Measurements from ENCODE around the gene SLC9B1. TPM values are rescaled to one million over a fixed set of nuclear protein-coding genes. Genes with fewer than 3 reads are reported as not detected.
"Not testable (repeated sequence)": the region's sequence is repeated elsewhere in the genome, so short reads cannot be mapped to it uniquely, and the experiment has no call there.

Gene SLC9B1
- polyA plus RNA-seq, 3 donors, result 2.8 to 4.8 (median 4.1) TPM

- DNase-seq (ENCODE audit: low read depth in 3 of 3, low spot score in 2 of 3), result no peak
Measured at GRCh38 chr4:103011378-103012025, 8.0 kb downstream of the SLC9B1 start.

GRCh38 chr4:103010804-103011203 lies 8.7 kb downstream of the SLC9B1 start:
- DNase-seq (ENCODE audit: low read depth in 3 of 3, low spot score in 2 of 3), result no peak

- peak in 2 of 3 donors; percentile 51 to 54 for DNase-seq (ENCODE audit: low read depth in 3 of 3, low spot score in 2 of 3)
Measured at GRCh38 chr4:103008875-103009729, 10.4 kb downstream of the SLC9B1 start.

- no peak for DNase-seq (ENCODE audit: low read depth in 3 of 3, low spot score in 2 of 3)
Measured at GRCh38 chr4:103002551-103002950, 17.0 kb downstream of the SLC9B1 start.

GRCh38 chr4:102994803-102995202 lies 24.7 kb downstream of the SLC9B1 start:
- DNase-seq (ENCODE audit: low read depth in 3 of 3, low spot score in 2 of 3), result no peak

- DNase-seq (ENCODE audit: low read depth in 3 of 3, low spot score in 2 of 3), result not testable (repeated sequence)
Measured at GRCh38 chr4:102993985-102994384, 25.5 kb downstream of the SLC9B1 start.

- no peak for DNase-seq (ENCODE audit: low read depth in 3 of 3, low spot score in 2 of 3)
Measured at GRCh38 chr4:102988429-102989020, 31.0 kb downstream of the SLC9B1 start.

GRCh38 chr4:102981005-102981404 lies 38.5 kb downstream of the SLC9B1 start:
- no peak for DNase-seq (ENCODE audit: low read depth in 3 of 3, low spot score in 2 of 3)

GRCh38 chr4:102961813-102962212 lies 57.7 kb downstream of the SLC9B1 start:
- DNase-seq (ENCODE audit: low read depth in 3 of 3, low spot score in 2 of 3), result not testable (repeated sequence)

GRCh38 chr4:102959496-102959895 lies 60.0 kb downstream of the SLC9B1 start:
- DNase-seq (ENCODE audit: low read depth in 3 of 3, low spot score in 2 of 3), result no peak

GRCh38 chr4:102945066-102945465 lies 74.4 kb downstream of the SLC9B1 start:
- DNase-seq (ENCODE audit: low read depth in 3 of 3, low spot score in 2 of 3), result no peak

- not testable (repeated sequence) for DNase-seq (ENCODE audit: low read depth in 3 of 3, low spot score in 2 of 3)
Measured at GRCh38 chr4:102938063-102938462, 81.4 kb downstream of the SLC9B1 start.

GRCh38 chr4:102935716-102936115 lies 83.8 kb downstream of the SLC9B1 start:
- no peak for DNase-seq (ENCODE audit: low read depth in 3 of 3, low spot score in 2 of 3)

GRCh38 chr4:102919697-102920096 lies 99.8 kb downstream of the SLC9B1 start:
- DNase-seq (ENCODE audit: low read depth in 3 of 3, low spot score in 2 of 3), result not testable (repeated sequence)

GRCh38 chr4:102918859-102919258 lies 100.6 kb downstream of the SLC9B1 start:
- DNase-seq (ENCODE audit: low read depth in 3 of 3, low spot score in 2 of 3), result no peak

- no peak for DNase-seq (ENCODE audit: low read depth in 3 of 3, low spot score in 2 of 3)
Measured at GRCh38 chr4:102901804-102902203, 117.7 kb downstream of the SLC9B1 start.

GRCh38 chr4:102897610-102898009 lies 121.9 kb downstream of the SLC9B1 start:
- DNase-seq (ENCODE audit: low read depth in 3 of 3, low spot score in 2 of 3), result not testable (repeated sequence)

GRCh38 chr4:102896547-102896946 lies 123.0 kb downstream of the SLC9B1 start:
- not testable (repeated sequence) for DNase-seq (ENCODE audit: low read depth in 3 of 3, low spot score in 2 of 3)

GRCh38 chr4:102889866-102890265 lies 129.6 kb downstream of the SLC9B1 start:
- not testable (repeated sequence) for DNase-seq (ENCODE audit: low read depth in 3 of 3, low spot score in 2 of 3)

- DNase-seq (ENCODE audit: low read depth in 3 of 3, low spot score in 2 of 3), result not testable (repeated sequence)
Measured at GRCh38 chr4:102888570-102888969, 130.9 kb downstream of the SLC9B1 start.

- DNase-seq (ENCODE audit: low read depth in 3 of 3, low spot score in 2 of 3), result no peak
Measured at GRCh38 chr4:102883278-102883677, 136.2 kb downstream of the SLC9B1 start.

Measured in right renal cortex interstitium (tissue), 3 donors.